PFSK-1 (cell line): ENCODE data around the gene KCNJ15.

ENCODE experiments used
- FOXP2 ChIP-seq: optimal IDR thresholded peaks from 2 replicates; pipeline ENCODE3; 2011; ENCODE audit warnings: borderline replicate concordance, control low read depth, inconsistent platforms; ENCODE audit not compliant: insufficient read depth; ENCODE audit errors: extremely low read length, extremely low read depth
- POLR2AphosphoS5 ChIP-seq: IDR thresholded peaks from 2 replicates; pipeline ENCODE4 v1.6.1; 2012; ENCODE audit warnings: low read depth, mild to moderate bottlenecking, control low read depth, low read length, moderate library complexity
- SIN3A ChIP-seq: IDR thresholded peaks from 2 replicates; pipeline ENCODE4 v1.6.1; 2012; ENCODE audit warnings: mild to moderate bottlenecking, low read length, moderate library complexity, borderline replicate concordance; ENCODE audit not compliant: insufficient read depth
- TAF1 ChIP-seq: IDR thresholded peaks from 2 replicates; pipeline ENCODE4 v1.6.1; 2012; ENCODE audit warnings: low read length, control low read depth, borderline replicate concordance; ENCODE audit not compliant: insufficient read depth
- TF ChIP-seq, protein P1 (sequence below), 2 experiments: IDR thresholded peaks; 2 replicates each; pipeline versions ENCODE4 v1.6.1 to v1.8.0; 2011 to 2012; ENCODE audit warnings: low read depth in 2 of 2, low read length in 2 of 2, control low read depth in 1 of 2, inconsistent platforms in 1 of 2, mild to moderate bottlenecking in 1 of 2, moderate library complexity in 1 of 2; ENCODE audit not compliant: insufficient read depth in 1 of 2

Gene KCNJ15

DNA sequence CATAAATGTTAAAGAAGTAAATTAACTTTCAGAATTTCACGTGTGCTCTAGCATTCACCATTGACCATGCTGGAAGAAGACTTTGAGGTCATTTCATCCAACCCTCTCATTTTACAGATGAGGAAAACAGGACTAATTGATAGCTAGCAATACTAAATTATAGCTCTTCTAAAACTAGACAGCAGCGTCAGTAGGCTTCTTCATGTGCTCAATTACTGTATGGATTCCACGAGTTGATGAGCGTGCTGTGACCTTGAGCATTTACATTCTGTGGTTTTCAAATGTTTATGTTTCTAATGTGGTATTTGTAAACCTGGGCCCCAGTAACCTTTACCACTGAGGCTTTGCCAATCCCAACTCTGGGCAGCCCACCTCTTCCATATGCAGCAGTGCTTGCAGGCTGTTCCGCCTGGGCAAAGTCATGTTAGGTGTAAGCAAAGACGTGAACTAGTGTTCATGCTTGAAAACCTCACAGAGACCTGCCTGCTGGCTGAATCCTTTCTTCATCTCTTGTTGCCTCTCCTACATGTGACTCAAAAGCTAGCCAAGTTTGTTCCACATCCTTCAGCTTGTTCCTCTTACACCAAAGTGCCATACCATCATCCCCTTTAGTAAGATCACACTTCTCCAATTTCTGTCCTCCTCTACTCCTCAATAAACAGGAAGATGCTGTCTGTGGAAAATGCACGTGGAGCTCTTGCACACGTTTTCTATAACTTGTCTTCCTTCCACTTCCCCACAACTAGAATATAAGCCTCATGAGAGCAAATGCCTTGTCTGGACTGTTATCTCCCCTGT lies 17.2 kb downstream of the KCNJ15 start:
- TF ChIP-seq POLR2AphosphoS5 (no peak), FOXP2 (no peak), TAF1 (no peak), SIN3A (no peak)
- TF ChIP-seq, protein P1, sequence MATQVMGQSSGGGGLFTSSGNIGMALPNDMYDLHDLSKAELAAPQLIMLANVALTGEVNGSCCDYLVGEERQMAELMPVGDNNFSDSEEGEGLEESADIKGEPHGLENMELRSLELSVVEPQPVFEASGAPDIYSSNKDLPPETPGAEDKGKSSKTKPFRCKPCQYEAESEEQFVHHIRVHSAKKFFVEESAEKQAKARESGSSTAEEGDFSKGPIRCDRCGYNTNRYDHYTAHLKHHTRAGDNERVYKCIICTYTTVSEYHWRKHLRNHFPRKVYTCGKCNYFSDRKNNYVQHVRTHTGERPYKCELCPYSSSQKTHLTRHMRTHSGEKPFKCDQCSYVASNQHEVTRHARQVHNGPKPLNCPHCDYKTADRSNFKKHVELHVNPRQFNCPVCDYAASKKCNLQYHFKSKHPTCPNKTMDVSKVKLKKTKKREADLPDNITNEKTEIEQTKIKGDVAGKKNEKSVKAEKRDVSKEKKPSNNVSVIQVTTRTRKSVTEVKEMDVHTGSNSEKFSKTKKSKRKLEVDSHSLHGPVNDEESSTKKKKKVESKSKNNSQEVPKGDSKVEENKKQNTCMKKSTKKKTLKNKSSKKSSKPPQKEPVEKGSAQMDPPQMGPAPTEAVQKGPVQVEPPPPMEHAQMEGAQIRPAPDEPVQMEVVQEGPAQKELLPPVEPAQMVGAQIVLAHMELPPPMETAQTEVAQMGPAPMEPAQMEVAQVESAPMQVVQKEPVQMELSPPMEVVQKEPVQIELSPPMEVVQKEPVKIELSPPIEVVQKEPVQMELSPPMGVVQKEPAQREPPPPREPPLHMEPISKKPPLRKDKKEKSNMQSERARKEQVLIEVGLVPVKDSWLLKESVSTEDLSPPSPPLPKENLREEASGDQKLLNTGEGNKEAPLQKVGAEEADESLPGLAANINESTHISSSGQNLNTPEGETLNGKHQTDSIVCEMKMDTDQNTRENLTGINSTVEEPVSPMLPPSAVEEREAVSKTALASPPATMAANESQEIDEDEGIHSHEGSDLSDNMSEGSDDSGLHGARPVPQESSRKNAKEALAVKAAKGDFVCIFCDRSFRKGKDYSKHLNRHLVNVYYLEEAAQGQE (IDR thresholded peaks at IDR 0.05; ENCODE audit: insufficient read depth in 1 of 2, low read depth in 2 of 2, low read length in 2 of 2): no peak

DNA sequence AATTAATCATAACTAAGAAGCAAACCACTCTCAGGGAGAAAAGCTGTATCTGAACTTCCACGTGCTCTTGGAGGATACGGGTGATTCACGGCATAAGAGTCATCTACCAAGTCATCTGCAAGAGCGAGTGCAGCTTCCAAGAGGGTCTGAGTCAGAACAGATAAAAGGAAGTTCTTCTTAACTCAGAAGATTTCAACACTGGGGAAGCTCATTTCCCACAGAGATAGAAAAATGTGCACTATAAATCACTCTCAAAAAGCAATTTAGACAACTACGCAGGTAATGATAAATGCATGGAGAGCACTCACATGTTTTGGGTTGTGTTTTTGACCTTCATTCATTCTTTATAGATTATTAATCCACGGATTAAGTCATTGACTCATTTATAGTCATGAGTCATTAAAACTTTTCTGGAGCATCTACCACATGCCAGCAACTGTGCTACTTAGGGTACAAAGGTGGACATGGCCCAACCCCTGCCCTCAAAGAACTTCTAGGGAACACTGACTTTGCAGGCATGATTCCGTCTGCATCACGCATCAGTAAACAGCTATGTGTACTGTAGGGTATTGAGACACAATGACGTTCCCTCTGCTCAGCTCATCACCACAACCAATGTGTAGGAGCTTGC lies 20.8 kb downstream of the KCNJ15 start:
- TF ChIP-seq SIN3A: no peak
- no peak for TF ChIP-seq FOXP2
- TF ChIP-seq TAF1: no peak
- TF ChIP-seq POLR2AphosphoS5: no peak
- TF ChIP-seq, protein P1 (IDR thresholded peaks at IDR 0.05; ENCODE audit: insufficient read depth in 1 of 2, low read depth in 2 of 2, low read length in 2 of 2): no peak

DNA sequence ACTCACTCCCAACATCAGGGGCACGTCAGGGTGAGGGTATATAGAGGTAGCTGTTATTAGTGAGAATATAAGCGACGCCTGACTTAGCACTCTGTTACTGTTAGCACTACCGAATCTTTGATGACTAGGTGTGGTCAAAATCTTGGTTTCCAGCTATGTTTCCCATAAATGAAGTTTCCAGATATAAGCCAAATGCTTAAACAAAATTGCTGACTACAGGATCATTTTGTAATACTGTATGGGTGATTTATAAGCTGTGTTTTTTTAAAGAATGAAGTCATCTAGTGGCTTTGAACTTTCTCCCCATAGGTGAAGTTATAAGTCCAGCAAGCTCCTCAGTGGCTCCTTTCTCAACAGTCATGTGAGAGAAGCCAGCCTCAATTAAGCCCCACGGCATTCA lies 23.7 kb downstream of the KCNJ15 start:
- TF ChIP-seq POLR2AphosphoS5 (no peak), FOXP2 (no peak), TAF1 (no peak), SIN3A (no peak)
- TF ChIP-seq, protein P1 (IDR thresholded peaks at IDR 0.05; ENCODE audit: insufficient read depth in 1 of 2, low read depth in 2 of 2, low read length in 2 of 2): no peak

DNA sequence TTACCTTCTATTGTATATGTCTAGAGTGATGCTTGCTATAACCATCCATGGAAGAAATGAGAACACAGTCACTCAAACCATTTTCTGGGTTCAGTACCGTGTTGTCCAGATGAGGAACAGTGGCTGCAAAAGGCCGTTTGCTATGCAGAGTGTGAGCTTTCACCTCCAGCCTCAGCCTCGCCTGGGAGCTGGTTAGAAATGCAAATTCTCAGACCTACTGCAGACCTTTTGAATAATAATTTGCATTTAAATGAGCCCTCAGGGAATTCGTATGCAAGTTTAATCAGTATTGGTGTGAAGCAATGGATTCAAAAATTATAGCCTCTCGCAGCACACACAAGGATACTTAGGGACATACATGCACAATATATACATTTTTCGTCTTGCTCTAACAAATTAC lies 24.1 kb downstream of the KCNJ15 start:
- TF ChIP-seq POLR2AphosphoS5 (no peak), TAF1 (no peak)

DNA sequence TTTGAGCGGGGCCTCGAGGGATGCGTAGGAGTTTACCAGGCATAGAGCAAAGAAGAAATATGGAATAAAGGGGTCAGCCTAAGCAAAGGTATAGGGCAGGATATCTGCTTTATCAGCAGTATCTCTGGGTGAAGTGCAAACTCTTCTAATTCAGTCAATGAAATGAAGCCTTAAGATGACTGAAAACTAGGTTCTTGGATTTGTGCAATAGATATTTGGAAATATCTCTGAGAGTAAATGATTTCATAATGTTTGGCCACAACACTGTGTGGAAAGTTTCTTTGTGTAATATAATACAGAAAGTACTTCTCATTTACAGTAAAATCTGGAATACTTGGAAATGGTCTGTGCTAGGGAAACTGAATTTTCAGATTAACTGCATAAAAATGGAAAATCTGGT lies 26.1 kb downstream of the KCNJ15 start:
- TF ChIP-seq TAF1: no peak
- no peak for TF ChIP-seq SIN3A
- no peak for TF ChIP-seq FOXP2
- TF ChIP-seq, protein P1 (IDR thresholded peaks at IDR 0.05; ENCODE audit: insufficient read depth in 1 of 2, low read depth in 2 of 2, low read length in 2 of 2): no peak
- TF ChIP-seq POLR2AphosphoS5: no peak
